ENCODE data around the gene PELI3. TPM values are rescaled to one million over a fixed set of nuclear protein-coding genes. Genes with fewer than 3 reads are reported as not detected.

PELI3 gene
- total and polyA plus RNA-seq, 10 of the 15 experiments (the other 5 are each of a cell fraction or from before 2014, with no cell fraction given): 0.14 to 1.5 (median 0.66) TPM

- peaks cover 0 to 4% of the 10 kb centered on the region in 2 experiments; a peak in 2 of 4 replicates for H3K36me3 ChIP-seq (ENCODE audit: control insufficient read depth in 2 of 2, insufficient read depth in 2 of 2, low read length in 1 of 2)
- in situ Hi-C loops (cut with MboI): no loop called here
- no peak overlapping the region for H3K4me2 ChIP-seq (ENCODE audit: control insufficient read depth, insufficient read depth)
- no peak overlapping the region for H3K4me3 ChIP-seq
- ChIA-PET SMC1A (ENCODE audit: uncharacterized antibody, unreplicated experiment) (no interaction called here), CTCF (no interaction called here), RAD21 (ENCODE audit: unreplicated experiment) (no interaction called here), POLR2A (no interaction called here)
- BruUV-seq (replicated peaks): no TSS peak
- H3K79me2 ChIP-seq (ENCODE audit: control insufficient read depth, insufficient read depth, low read length): no peaks in the 10 kb centered on the region
- whole genome bisulfite sequencing (ENCODE audit: insufficient coverage, insufficient replicate concordance, low lambda C conversion rate, missing lambda C conversion rate): 90% methylated on average over 11 of the region's 11 CpGs
- DNase-seq (ENCODE audit: low read depth, low spot score) (no peak), ATAC-seq (no peak), FAIRE-seq (no peak)
- H3K9me3 ChIP-seq (replicated peaks; ENCODE audit: control insufficient read depth, insufficient read depth, low read length): no peaks in the 10 kb centered on the region
- H3K9ac ChIP-seq (ENCODE audit: control insufficient read depth, insufficient read depth, low read length): no peak overlapping the region
- H2AFZ ChIP-seq (ENCODE audit: control insufficient read depth, low read depth, low read length): no peak overlapping the region
- H3K27ac ChIP-seq (ENCODE audit: control insufficient read depth, insufficient read depth): no peak overlapping the region
- no peaks in the 10 kb centered on the region for H3K4me1 ChIP-seq (ENCODE audit: control insufficient read depth, insufficient read depth, low read length)
- H3K27me3 ChIP-seq (replicated peaks in 1 of 2; ENCODE audit: control insufficient read depth in 2 of 2, insufficient read depth in 2 of 2, low read length in 1 of 2): no peaks in the 10 kb centered on the region
- intact Hi-C loops (cut with micrococcal nuclease; ENCODE audit: unreplicated experiment): no loop called here
- no peaks in the 10 kb centered on the region for H4K20me1 ChIP-seq (ENCODE audit: control insufficient read depth, insufficient read depth)
- TF ChIP-seq BMI1 (IDR thresholded peaks at IDR 0.05; ENCODE audit: borderline replicate concordance): no peak
- no peak for TF ChIP-seq NFXL1 (IDR thresholded peaks at IDR 0.05; ENCODE audit: borderline replicate concordance)
- no peak for TF ChIP-seq CTCF (IDR thresholded peaks at IDR 0.05 in 2 of 3, conservative IDR thresholded peaks at IDR 0.05 in 1 of 3; ENCODE audit: control insufficient read depth in 2 of 3, extremely low read depth in 1 of 3, insufficient read depth in 1 of 3, low read depth in 3 of 3, low read length in 3 of 3)
- no peak for TF ChIP-seq IRF3 (IDR thresholded peaks at IDR 0.05)
- no peak for TF ChIP-seq POLR2AphosphoS5 (IDR thresholded peaks at IDR 0.05; ENCODE audit: low read length)
- no peak for TF ChIP-seq POLR2A (IDR thresholded peaks at IDR 0.05; ENCODE audit: low read depth, low read length)
- no peak for TF ChIP-seq SMARCA5 (IDR thresholded peaks at IDR 0.05)
- TF ChIP-seq IKZF1 (conservative IDR thresholded peaks at IDR 0.05): no peak
- TF ChIP-seq CREM (IDR thresholded peaks at IDR 0.05; ENCODE audit: low read depth): no peak
- no peak for TF ChIP-seq RUNX3 (IDR thresholded peaks at IDR 0.05; ENCODE audit: low read length)
- TF ChIP-seq SKIL (IDR thresholded peaks at IDR 0.05; ENCODE audit: low read depth, poor library complexity, severe bottlenecking): no peak
- no peak for TF ChIP-seq E2F8 (IDR thresholded peaks at IDR 0.05; ENCODE audit: low read depth, partially characterized antibody)
- no peak for TF ChIP-seq EZH2 (IDR thresholded peaks at IDR 0.05; ENCODE audit: borderline replicate concordance, control insufficient read depth, low read depth, low read length)
Measured at GRCh38 chr11:66523611-66524010, 56.9 kb downstream of the PELI3 start.

Data from GM12878 (cell line).